Mucosa of gallbladder (tissue), 1 donor: ENCODE results near the gene ANTXRL. TPM values are rescaled to one million over a fixed set of nuclear protein-coding genes. Genes with fewer than 3 reads are reported as not detected.
"Not testable (repeated sequence)": the region's sequence is repeated elsewhere in the genome, so short reads cannot be mapped to it uniquely, and the experiment has no call there.

Experiments used
- DNase-seq: peaks from one replicate; pipeline ENCODE4 v3.0.0-alpha.2; 2020; ENCODE audit warnings: low spot score
- total RNA-seq: library from RNA; stranded (reverse); gene quantifications from one replicate; pipeline ENCODE4 v1.2.1, GENCODE V29; 2021
- donor health status: DM: no; HTN: no; CAD: no.

Gene ANTXRL
- total RNA-seq: not detected

DNA sequence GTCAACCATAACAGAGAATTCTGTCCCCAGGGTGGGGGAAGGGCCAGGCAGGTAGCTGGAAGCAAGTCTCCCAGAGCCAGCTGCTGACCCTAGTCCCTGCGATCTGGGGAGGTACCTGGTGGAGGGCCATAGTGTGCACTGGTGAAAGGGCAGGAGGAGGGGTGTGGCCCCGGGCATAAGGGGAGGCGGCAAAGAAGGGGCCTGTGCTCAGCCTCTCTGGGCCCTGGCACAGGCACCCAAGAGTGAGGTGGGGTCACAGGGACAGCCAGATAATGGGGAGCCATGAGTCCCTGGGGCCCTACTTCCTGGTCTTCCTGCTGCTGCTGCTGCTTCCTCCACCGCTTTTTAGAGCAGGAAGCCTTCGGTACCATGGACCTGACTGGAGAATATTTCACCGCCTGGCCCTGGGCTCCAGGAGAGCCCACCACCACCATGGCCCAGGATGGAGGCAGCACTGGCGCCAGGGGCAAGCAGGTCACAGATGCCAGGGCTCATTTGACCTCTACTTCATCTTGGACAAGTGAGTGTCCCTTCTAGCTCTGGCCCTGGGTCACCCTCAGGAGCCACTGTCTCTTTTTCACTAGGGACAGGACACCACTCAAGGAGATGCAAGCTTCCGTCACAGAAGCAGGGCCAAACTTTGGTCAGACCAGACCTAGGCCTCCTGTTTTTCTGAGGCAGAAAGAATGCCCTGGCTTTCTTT is at the start of gene ANTXRL:
Gene ANTXRL (plus strand): TSS at position 7 of the 703 bp plus-strand sequence. CDS start 266 bp downstream, at position 273.
- DNase-seq: no peak

DNA sequence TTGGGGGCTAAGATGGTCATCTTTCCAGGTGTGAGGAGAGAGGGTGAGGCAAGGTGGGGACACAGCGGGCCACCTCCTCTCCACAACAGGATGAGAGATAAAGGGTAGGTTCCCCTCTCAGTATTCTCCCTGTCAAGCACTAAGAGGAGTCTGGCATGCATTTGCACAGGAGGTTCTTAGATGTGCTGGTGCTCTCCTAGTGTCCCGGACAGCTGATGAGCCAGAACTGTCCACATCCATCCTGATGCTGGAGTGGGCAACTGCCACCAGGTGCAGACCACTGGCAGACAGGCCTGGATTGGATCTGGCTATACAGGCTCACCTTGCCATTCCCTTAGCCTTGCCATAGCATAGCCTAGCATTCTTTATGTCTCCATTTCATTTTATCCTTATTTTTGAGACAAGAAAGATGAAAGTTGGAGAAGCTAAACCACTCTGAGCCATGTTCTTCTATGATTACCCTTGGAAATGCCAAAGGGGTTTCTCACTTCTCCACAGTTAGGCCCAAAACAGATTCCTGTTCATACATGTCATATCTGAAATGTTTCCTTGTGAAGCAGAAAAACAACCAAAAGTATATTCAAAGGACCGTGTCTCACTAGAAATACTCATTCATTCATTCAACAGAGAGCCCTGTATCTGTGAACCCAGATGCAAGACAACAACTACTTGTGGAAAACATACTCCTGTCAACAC is 48.8 kb upstream of the ANTXRL start:
- DNase-seq: no peak

DNA sequence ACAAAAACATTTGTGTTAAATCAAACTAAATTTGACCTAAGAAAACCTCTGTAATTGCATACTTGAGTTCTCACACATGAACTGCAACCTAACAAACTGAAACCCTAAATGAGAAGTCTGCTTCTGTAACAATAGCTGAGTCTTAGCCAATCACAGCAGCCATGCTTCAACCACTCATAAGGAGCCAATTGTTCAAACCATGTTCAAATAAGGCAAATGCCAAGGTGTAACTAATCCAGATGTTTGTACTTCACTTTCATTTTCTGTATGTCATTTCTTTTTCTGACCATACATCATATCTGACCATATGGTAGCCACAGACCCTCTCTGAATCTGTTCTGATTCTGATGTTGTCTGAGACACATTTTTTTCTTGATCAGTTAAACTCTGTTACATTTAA is 47.5 kb upstream of the ANTXRL start:
- DNase-seq: no peak

DNA sequence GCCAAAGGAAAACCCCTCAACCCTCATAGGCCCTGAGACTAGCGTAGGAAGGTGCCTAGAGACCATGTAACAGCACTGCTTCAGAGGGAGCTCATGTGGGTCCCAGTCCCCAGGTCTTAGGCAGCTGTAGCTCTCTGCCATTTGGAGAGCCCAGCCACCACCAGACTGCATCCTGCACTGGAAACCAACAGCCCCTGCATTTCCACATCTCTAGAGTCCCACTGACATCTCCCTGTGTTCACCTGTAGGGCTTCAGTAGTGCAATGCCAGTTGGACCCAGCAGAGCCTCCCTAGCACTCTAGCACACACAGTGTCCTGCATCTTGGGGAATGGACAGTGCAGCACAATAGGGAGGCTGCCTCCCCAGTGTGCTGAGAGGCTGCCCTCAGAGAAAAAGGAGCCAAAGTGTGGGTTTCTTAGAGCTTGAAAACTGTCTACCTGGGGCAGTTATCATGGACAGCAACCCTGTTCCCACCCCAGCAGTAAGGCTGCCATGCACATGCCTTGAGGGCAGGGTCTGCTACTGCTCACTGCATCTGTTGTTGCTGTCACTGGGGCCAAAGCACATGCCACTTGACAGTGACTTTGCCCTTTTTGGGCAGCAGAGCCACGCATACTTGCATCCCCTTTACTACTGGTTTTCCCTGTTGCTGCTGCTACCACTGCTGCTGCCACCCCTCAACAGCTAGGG is 46.7 kb upstream of the ANTXRL start:
- no peak for DNase-seq

DNA sequence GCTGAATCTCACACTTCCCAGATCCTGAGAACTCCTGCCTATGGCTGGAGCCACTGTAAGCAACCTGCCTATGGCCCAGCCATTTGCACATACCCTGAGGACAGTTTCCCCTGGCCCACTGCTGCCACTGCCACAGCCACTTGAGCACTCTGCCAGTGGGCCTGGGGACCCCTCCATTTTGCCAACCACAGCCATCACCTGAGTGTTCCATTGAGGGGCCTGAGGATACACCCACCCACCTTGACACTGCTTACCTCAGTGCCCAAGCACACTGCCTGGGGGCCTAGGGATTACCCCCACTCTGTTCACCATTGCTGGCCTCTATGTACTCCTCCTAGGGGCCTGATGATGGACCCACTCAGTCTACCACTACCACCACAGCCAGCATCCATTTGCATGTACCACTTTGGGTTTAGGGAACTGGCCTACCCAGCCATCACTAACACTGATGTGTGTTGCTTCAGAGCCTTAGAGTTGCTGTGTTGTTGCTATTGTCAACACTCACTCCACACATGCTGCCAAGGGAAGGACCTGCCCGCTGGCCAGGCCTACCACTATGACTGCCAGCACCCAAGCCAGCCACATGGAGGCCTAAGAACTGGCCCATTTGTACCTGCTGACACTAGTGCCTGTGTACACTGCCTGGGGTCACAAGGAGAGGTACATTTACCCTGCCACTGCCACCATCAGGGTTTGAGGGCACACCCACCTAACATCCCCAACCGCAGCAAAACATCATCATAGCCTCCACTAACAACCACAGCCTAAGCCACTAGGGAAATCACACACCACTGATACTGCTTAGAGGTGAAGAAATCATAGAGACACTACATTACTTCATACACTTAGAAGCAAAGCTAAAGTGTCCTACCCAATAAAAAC is 45.9 kb upstream of the ANTXRL start:
- no peak for DNase-seq

DNA sequence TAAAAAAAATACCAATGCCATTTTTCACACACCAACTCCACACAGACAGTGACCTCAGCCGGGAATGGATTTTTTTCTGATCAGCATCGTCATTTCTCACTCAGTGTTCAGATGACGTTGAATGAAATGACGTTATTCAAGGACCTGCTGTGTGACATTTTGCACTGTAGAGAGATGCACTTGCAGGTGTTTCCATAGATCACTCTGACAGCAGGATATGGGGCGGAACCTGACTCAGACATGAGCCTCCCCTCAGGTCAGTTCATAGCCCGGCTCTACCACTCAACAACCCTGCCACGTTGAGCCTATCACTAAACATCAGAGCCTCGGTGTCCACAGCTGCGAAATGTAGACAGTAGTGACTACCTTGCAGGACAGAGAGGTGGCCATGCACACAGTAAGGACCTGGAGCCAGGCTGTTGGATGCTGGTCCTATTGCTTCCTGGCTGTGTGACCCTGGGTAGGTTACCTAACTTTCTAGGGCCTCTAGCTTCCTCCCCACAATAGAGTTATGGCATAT is 41.4 kb upstream of the ANTXRL start:
- DNase-seq: no peak

DNA sequence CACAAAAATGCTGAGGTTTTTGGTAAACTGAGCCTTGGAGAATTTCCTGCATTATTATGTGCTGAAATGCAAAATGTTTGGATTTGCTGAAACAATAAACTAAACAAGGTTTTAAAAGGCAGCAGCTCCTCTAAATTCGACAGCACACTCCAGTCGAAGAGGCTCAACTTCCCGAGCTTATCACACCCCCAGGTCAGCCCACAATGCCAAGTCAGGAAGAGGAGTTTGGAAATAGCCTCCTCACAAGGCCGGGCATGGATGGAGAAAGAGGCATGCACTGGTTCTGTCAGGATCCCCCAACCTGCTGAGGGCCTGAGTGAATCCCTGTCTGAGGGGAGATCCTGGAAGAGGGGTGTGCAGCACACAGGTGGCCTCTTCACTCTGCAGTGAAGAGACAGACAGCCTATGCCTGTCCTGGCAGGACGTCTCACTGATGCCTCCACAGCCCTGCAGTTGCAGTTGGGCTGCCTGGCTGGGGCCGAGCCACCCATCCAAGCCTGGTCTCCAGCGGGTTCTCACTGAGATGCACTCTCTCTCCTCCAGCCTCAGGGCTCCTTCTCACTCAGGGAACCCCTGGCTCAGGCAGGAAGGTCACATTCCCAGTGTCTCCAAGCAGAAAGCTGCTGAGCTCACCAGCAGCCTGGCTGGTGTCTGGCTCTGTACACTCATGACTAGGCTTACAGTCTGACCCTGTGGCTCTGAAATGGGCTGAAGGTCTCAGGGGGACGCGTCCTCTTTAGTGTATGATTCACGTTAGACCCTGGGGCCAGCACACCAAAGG is 40.2 kb upstream of the ANTXRL start:
- not testable (repeated sequence) for DNase-seq

DNA sequence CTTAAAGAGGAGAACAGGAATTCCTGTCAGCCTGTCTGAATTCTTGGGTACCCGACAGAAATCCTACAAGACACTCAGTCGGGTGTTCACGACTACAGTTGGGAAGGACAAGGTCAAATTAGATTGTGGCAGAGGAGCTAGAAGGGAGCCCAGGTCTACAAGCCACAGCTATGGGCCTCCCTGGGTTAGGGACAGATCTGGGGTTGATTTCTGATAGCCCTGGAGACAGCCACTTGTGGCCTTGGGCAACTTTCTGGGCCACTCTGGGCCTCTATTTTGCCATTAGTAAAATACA is 39.7 kb upstream of the ANTXRL start:
- no peak for DNase-seq

DNA sequence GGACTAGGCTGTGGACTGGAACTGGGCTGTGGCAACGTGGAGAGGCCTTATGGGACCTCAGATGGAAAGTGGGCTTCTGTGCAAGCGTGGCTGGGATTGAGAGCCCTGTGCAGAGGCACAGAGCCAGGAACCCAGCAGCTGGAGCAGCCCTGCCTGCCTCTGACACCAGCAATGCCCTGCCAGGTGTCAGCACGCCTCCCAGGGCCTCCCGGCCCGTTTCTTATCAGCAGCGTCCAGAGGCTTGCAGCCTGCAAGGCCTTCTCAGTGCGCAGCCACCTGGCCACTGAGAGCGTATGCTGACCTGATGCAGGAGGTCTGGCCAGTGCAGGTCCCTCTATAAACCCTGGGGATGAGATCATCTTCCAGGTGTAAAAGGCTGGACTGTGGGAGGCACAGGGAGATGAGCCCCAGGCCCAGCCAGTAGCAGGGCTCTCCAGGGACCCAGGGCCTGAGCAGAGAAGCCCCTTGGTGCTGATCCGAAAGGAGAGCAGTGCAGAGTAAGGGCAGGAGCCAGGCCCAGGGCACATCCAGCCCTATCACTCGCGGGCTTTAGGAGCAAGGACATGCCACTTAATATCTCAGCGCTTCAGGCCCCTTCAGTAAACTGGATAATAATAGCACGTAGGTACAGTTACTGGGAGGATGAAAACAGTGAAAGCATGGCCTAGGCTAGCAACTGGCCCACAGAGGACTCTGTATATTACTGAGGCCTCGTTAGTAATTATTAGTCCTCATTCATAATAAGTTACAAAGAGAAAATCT is 38.8 kb upstream of the ANTXRL start:
- no peak for DNase-seq

DNA sequence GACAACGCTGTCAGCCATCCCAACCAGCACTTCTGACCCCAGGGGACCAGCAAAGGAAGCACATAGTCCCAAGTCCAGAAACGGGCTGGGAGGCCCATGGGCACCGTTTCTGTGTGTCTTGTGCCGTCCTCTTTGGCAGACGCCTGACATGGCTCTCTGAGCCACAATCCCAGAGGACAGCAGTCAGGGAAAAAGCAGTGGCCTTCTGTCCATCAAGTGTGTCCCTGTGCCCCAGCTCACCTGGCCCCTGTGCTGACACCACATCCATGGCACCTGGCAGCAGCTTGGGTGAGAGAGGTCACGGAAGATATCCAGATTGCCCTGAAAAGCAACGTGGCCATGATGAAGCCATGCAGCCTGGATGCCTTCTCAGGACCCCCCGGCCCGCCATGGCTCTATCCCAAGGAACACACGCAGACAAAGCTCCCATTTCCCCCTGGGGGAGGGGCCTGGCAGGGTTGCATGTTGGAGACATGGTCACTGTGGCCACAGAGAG is 38.1 kb upstream of the ANTXRL start:
- DNase-seq: no peak

DNA sequence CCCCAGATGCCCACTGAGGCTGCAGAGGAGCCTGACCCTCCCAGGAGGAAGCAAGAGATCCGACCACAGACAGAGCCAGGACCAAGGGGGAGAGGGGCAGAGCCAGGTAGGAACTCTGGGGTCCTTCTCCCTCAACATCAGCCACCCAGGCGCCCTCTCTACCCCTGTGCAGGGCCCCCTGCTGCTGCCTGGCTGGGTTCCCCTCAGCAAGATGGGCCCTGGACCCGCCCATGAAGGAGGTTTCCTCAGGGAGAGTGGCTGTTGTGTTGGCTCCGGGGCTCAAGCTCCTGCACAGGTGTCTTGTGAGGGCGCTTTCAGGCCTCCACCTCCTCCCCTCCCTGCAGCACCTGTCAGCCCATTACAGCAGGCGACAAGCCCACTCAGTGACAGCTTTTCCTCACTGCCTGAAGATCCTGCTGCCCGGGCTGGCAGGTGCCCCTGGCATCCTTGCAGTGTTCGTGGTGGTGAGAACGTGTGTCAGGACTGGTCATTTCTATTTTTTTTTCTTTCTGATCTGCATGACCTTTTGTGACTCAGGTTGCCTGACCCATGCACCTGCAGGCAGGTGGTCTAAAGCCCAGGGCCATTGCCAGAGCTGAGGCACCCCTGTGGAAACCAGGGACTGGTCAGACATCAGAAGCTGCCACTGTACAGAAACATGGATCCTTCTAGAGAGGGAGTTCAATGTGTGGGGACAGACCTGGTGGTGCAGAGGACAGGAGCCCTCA is 37.0 kb upstream of the ANTXRL start:
- DNase-seq: not testable (repeated sequence)

DNA sequence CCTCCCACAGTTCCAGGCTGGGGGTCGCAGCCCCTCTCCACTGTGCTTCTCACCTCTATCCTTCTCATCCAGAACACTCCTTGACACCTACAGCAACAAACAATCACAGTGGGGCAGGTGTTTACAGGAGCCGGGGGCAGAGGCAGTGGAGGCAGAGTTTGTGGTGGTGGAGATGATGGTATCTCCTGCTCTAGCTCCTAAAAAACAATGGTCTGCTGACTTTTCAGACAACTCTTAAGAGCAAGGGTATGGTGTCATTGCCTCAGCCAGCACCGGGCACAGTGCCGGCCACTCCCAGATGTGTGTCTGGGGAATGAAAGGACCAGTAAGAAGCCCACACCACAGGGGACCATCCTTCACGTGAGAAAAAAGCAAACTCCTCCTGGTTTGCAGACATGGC is 36.3 kb upstream of the ANTXRL start:
- no peak for DNase-seq

DNA sequence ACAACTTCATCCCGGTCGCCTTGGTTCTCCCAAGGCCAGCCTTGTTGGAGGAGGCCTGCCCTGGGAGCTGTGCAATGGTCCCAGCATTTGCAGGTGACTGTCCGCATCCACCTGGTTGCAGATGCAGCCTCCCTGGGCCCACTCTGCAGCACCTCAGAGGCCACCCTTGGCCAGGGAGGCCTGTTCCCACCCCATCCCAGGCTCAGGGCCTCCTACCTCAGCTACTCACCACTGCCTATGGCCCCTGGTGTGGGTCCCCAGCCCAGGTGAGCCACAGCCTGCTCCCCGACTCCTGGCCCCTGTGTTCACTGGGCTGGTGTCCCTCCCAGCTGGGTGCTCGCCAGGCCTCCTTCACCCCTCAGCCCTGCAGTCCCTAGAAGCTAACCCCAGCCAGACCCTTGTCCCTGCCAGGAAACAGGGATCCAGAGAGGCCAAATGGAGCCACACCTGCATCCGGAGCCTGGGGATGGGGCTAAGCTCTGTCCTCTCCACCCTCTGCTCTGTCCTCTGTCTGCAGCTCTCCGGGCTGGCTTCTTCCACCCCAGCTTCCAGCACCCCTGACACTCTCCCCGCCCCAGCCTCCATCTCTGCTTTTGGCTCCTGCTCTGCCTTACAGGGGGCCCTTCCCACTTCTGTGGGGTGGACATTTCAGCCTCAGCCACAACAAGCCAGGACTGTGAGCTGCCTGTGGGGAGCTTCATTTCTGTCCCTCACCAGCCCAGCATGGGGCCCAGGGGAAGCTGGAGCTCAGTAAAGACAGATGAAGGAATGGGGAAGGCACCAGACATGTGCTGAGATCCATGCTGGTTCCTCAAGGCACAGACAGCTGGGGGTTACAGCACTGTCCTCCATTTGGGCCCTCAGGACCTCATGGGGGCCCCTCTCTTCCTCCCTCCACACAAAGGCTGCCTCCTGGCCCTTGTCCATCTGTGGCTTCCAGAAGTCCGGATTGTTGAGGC is 35.6 kb upstream of the ANTXRL start:
- DNase-seq: no peak

DNA sequence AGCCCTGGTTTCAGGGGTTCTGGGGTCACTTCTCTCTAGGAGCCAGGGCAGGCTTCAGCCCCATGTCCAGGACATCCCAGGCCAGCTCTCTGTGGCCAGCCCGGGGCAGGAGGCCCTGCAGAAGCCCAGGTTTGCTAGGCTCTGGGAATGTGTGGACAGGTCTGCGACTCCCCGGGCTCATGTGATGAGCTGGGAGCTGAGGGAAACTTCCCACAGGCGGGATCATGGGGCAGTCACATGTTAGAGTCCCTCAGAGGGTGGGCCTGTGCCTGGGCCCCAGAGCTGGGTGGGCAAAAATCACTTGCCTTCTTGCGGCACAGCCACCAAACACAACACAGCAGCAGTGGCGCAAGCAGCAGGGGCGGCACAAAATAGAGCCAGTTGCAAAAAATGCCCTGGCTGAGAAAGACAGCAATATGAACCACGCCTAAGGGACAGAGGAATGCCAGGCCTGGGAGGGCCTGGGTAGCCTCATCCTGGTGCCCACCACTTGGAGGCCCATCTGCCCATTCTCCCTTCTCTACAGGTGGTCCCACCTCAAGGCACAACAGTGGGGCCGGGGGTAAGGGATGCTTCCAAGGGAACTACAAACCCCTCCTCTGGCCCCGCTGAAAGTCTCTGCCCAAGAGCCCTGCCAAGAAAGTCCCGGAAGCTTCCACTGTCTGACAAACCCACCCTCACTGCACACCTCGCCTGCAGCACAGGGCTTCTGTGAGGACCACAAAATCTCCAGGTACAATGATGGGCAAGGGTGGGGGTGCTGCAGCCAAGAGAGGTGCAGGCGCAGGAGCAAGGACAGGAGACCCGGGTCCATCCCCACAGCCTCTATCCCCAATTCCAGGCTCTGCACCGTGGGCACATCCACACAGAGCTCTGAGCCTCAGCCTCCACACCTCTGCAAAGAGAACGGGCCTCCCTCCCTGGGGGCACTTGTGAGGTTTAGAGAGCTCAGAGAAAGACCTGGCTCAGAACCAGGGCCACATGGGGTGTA is 34.6 kb upstream of the ANTXRL start:
- DNase-seq: no peak

DNA sequence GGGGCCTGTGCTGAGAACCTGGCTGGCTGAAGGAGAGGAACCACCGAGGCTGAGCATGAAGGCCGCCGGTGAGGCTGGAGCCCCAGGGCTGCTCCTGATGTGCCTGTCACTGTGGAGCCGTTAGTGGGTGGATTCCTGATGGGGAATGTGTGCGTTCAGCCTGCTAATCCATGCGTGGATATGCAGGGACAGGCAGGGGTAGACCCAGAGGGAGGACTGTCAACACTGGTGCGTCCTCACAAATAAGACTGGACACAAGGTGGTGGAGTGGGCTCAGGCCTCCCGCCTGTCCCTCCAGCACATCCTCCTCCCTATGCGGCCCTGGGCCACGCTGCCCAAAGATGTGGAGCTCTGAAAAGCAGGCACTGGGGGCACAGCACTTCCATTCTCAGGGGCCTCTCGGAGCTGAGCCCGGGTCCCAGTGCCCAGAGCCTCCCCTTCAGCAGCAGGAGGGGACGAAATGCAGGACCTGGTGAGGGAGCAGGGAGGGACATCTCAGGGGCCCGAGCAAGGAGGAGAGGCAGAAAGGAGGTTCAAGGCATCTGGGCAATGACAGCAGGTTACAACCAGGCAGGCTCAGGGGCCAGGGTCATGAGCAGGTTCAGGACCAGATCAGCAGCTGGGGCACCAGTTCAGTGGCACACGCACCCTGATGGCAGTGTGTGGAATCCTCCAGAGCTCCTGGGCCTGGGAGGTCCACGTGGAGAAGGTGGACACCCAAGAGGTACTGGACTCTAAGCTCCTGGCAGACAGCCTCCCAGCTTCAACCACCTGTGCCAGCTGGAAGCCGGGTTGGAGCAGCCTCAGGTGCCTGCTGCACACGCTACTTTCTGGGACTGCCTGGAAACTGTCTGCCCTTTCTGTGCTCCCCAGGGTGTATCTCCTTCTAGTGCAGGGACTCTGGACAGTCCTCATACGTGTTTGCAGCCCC is 33.5 kb upstream of the ANTXRL start:
- no peak for DNase-seq

DNA sequence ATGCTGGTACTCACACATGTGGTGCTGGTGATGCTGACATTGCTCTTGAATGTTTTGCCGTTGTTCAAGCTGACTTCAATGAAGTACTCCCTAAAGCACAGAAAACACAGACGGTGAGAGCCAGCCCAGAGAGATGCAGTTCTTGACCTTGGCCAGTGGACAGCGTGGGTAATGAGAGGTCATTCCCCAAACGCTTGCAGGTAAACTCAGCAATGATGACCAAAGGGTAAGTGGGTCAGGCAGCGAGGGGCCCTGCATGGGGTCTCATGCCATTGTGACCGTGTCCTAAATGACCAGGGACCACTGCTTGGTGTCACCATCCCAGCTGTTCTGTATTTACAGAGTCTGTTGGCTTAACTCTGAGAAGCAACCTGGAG is 32.8 kb upstream of the ANTXRL start:
- no peak for DNase-seq
